ENCODE measurements around the gene A4GALT.

Gene A4GALT

DNA sequence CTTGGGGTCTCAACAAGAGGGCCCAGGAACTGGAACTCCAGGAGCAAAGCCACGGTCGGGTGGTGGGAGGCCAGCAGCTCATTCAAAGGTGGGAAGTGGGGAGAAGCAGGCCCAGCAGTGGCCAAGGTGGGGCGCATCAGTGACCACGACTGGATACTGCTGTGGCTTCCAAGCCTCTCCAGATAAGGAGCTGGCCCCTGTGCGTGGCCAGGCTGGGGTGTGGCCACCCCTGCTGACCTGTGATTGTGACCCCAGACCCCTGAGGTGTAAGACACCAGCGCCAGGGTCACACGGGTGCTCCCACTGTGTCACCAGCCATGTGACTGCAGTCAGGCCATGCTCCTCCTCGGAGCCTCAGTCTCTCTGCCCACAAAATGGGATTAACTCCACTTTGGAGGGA lies 20.3 kb downstream of the A4GALT start:
- DNase-seq (ENCODE audit: insufficient read length, low spot score) (no peak), FAIRE-seq (no peak)
- TF ChIP-seq, protein P1, sequence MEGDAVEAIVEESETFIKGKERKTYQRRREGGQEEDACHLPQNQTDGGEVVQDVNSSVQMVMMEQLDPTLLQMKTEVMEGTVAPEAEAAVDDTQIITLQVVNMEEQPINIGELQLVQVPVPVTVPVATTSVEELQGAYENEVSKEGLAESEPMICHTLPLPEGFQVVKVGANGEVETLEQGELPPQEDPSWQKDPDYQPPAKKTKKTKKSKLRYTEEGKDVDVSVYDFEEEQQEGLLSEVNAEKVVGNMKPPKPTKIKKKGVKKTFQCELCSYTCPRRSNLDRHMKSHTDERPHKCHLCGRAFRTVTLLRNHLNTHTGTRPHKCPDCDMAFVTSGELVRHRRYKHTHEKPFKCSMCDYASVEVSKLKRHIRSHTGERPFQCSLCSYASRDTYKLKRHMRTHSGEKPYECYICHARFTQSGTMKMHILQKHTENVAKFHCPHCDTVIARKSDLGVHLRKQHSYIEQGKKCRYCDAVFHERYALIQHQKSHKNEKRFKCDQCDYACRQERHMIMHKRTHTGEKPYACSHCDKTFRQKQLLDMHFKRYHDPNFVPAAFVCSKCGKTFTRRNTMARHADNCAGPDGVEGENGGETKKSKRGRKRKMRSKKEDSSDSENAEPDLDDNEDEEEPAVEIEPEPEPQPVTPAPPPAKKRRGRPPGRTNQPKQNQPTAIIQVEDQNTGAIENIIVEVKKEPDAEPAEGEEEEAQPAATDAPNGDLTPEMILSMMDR (IDR thresholded peaks at IDR 0.05; ENCODE audit: insufficient read depth, missing control alignments) = no peak

DNA sequence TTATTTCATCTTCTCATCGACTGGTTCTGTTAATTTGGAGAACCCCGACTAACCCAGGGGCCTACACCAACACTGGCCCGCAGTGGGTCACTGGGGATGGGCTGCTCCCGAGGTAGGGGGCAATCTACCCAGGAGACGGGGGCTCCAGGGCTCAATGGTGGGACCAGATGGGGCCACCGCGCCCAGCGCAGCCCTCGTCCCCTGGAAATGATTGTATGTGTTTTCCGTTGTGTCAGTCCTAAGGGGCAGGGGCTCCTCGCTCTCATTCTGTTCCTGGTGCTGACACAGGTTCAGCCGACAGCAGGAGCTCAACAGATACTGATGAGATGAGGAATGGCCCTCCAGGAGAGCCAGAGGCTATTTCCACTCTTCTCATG lies 20.7 kb downstream of the A4GALT start:
- FAIRE-seq (no peak), DNase-seq (ENCODE audit: insufficient read length, low spot score) (no peak)
- TF ChIP-seq, protein P1 (IDR thresholded peaks at IDR 0.05; ENCODE audit: insufficient read depth, missing control alignments) = no peak

DNA sequence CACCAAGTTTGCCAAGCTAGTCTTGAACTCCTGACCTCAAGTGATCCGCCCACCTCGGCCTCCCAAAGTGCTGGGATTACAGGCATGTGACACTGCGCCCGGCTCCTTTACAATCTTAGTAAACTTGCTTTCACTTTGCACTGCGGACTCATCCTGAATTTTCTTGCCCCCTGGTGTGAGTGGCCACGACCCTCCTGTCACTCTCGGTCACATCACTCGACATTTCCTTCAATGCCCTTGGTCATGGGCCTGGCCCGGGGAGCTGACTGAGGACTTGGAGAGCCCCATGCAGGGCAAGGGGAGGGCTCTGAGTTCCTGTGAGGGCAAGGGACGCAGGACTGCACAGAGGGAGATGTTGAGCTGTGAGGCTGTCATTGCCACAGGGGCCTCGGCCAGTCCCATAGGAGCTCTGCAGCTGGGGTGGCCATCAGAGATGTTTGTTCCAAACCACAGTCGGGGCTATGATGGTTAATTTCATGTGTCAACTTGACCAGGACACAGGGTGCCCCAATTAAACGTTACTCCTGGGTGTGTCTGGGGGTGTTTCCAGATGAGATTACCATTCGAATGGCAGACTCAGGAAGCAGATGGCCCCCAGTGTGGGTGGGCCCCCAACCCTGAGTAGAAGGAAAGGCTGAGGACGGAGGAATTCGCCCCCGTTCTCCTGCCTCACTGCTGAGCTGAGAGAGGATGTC lies 21.2 kb downstream of the A4GALT start:
- DNase-seq (ENCODE audit: insufficient read length, low spot score) (no peak), FAIRE-seq (no peak)
- TF ChIP-seq, protein P1 (IDR thresholded peaks at IDR 0.05; ENCODE audit: insufficient read depth, missing control alignments) = no peak

DNA sequence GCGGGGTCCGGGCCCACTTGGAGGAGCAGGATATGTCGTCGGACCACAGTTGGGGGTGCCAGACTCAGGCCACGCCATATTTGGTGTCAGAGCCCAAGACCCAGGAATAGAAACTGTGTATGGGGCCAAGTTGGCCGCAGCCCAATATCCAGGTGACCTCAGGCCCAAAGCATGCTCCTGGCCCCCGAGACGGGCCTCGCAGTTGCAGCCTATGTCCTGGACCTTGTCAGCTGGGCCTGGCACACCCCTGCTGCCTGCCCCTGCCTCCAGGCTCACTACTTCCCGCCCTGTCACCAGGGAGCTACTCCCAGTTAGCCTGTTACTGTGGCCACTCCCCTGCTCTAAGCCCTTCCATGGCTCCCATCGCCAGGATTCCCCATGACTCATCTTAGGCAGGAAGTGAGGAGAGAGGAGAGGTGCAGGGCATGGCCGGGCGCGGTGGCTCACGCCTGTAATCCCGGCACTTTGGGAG lies 23.1 kb downstream of the A4GALT start:
- no peak for DNase-seq (ENCODE audit: insufficient read length, low spot score)
- TF ChIP-seq, protein P1 (IDR thresholded peaks at IDR 0.05; ENCODE audit: insufficient read depth, missing control alignments) = no peak
- no peak for FAIRE-seq

DNA sequence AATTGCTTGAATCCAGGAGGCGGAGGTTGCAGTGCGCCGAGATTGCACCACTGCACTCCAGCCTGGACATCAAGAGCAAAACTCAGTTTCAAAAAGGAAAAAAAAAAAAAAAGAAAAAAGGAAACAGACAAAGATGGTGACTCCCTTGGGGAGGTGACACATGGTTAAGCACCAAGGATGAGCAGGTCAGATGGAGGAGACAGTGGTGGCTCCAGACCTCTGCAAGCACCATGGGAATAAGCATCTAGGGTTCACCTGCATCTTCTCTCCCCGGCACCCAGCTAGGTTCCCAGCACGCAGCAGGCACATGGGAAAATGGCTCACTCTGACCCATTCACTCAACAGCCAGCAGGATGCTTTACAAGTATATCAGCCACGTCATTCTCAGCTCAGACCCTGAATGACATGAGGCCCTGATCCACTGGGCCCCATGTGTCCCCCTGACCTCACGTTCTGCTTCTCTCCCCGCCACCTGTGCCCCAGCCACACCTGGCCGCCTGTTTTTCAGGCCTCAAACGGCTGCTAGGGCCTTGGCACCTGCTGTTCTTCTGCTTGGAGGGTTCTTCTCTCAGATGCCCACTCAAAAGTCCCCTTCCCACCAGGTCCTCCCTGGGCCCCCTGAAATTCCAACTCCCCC lies 24.2 kb downstream of the A4GALT start:
- FAIRE-seq (no peak), DNase-seq (ENCODE audit: insufficient read length, low spot score) (no peak)
- TF ChIP-seq, protein P1 (IDR thresholded peaks at IDR 0.05; ENCODE audit: insufficient read depth, missing control alignments) = no peak

DNA sequence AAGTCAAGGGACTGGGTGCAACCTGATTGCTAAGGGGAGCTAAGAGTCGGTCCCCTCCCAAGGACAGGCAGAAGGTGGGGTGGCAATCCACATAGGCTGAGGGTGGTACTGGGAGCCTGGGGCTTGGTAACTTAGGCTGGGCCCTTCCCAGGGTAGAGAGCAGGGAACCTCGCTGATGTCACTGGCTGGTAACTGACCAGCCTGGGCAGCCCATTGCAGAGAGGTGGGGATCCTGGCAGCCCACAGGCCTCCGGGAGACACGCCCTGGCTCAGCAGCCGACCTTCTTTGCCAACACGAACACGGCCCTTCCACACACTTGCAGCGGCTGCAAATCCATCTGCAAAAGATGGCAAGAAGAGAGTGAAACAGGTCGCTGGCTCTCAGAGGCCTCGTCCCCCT lies 25.4 kb downstream of the A4GALT start:
- TF ChIP-seq, protein P1 (IDR thresholded peaks at IDR 0.05; ENCODE audit: insufficient read depth, missing control alignments) = no peak
- DNase-seq (ENCODE audit: insufficient read length, low spot score) = no peak
- no peak for FAIRE-seq
